GM06990 (cell line): ENCODE measurements around the gene SFT2D3.

ENCODE experiments used
- DNase-seq: peaks from one replicate; pipeline ENCODE4 v3.0.0-alpha.2; 2011; ENCODE audit not compliant: insufficient read length; ENCODE audit errors: extremely low read depth
- H3K27me3 ChIP-seq: replicated peaks from 2 replicates; pipeline ENCODE4 v1.6.0; 2011; ENCODE audit warnings: low read length; ENCODE audit not compliant: control insufficient read depth, insufficient read depth
- H3K36me3 ChIP-seq: 2 replicates; pipeline ENCODE4 v1.5.1; 2011; ENCODE audit warnings: low read length; ENCODE audit not compliant: control insufficient read depth, insufficient read depth
- H3K4me3 ChIP-seq: replicated peaks from 2 replicates; pipeline ENCODE4 v1.5.1; 2011; ENCODE audit warnings: low read depth, mild to moderate bottlenecking, control low read depth, low read length
- CTCF ChIP-seq: IDR thresholded peaks from 2 replicates; pipeline ENCODE4 v1.5.1; 2011; ENCODE audit warnings: low read length, control low read depth, mild to moderate bottlenecking, inconsistent platforms; ENCODE audit not compliant: insufficient read depth, poor library complexity, severe bottlenecking

SFT2D3 gene

DNA sequence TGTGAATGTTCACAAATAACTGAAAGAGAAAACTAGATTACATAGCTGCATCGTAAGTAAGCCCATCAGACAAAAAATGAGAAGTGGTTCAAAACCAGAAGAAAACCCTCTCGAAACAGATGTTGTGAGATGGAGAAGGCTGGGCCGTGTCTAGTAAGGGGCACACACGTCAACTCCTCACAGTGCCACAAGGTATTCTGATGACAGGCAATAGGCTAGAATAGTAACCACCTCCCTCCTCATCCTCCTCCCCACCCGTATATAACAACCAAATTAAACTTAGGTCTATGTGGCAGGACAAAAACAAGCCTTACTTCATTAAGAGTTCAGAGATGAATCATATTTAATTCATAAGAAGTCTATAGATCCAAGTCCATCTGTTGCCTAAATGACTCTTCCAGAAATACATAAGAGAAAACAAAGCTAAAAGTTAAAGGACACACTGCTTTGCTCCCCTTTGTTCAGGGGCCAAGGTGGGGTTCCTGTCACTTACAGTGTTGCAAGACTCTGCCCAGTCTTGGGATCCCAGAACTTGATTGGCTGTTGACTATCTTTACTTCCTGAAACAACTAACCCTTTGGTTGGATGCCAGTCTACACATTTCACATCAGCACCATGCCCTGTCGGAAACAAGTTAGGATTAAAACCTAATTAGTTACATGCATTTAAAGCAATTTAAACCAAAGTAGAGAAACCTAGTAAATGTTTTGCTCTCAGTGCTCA lies 25.0 kb downstream of the SFT2D3 start:
- no peak for TF ChIP-seq CTCF
- H3K4me3 ChIP-seq = no peak overlapping the region
- peaks cover 5% of the 10 kb centered on the region for H3K36me3 ChIP-seq
- no peaks in the 10 kb centered on the region for H3K27me3 ChIP-seq
- DNase-seq = no peak

GRCh38 chr2:127733113-127733815 lies 32.0 kb downstream of the SFT2D3 start:
- H3K36me3 ChIP-seq = no peaks in the 10 kb centered on the region; the same call in 1 of the 2 replicates
- no peak overlapping the region for H3K4me3 ChIP-seq
- TF ChIP-seq CTCF = no peak
- no peak for DNase-seq
- no peaks in the 10 kb centered on the region for H3K27me3 ChIP-seq

GRCh38 chr2:127733816-127734537 lies 32.7 kb downstream of the SFT2D3 start:
- H3K4me3 ChIP-seq = no peak overlapping the region
- H3K36me3 ChIP-seq = no peaks in the 10 kb centered on the region; the same call in 1 of the 2 replicates
- no peak for DNase-seq
- no peak for TF ChIP-seq CTCF
- H3K27me3 ChIP-seq = no peaks in the 10 kb centered on the region

DNA sequence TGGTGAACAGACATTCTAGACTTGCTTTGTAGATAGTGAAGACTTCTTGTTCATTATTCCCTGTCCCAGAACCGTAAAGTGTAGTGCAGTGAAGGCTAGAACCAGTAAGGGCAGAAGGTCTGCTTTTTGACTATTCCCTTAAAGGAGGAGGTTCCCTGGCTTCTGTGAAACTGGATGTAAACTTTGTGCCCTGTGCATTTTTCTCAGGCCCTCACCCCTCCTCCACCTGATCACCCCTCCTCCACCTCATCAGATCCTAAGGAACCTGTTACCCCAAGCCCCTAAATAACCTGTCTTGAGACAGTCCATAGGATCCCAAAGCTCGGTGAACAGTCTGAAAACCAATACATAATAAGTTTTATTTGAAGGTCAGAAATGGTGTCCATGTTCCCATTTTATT lies 33.7 kb downstream of the SFT2D3 start:
- Histone ChIP-seq H3K4me3 (no peak overlapping the region), H3K36me3 (no peaks in the 10 kb centered on the region; the same call in 1 of the 2 replicates), H3K27me3 (no peaks in the 10 kb centered on the region)
- no peak for DNase-seq
- no peak for TF ChIP-seq CTCF

DNA sequence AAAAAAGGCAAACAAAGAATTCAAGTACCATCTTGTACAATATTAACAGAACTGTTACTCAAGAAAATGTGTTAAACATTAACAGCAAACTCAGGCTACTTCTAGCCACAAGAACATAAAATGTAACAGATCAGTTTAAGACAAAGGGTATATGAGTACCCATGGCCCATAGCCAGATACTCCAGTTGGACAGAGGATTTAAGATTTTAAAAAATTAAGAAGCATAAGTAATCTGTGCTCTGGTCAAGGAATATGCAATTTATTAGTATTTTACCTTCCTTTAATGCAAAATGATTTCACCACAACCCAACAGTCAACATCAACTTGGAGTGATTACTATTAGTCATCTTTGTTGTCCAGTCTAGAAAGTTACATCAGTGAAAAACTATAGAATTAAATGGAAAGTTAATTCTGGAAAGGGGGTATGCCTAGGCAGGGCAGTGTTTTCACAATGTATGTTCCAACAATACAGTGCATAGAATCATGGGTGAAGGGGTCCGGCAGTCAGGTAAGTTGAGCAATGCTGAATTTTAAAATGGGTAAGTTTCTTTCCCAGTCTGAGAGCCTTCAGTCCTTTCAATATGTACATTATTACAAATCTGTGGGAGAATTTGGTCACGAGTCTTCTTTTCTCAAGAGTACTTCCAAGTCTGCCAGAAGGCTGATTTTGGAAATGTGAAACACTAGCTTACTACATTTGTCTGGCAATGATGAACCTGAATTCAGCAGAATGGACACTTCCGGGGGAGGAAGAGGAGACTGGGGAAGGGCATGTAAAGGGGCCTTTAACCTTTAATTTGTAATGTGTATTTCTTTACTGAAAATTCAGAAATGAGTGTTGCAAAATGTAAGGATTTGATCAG lies 34.5 kb downstream of the SFT2D3 start:
- Histone ChIP-seq H3K36me3 (no peaks in the 10 kb centered on the region; the same call in 1 of the 2 replicates), H3K27me3 (no peaks in the 10 kb centered on the region), H3K4me3 (no peak overlapping the region)
- TF ChIP-seq CTCF = no peak
- no peak for DNase-seq
